HG03521 (cell line): ENCODE measurements around the gene CABP5.
"Not testable (repeated sequence)": the region's sequence is repeated elsewhere in the genome, so short reads cannot be mapped to it uniquely, and the experiment has no call there.

Experiments used
- ATAC-seq: cut with Tn5 transposase; IDR thresholded peaks from one replicate; pipeline ENCODE4 v1.9.1; 2021; ENCODE audit warnings: mild to moderate bottlenecking, moderate library complexity; ENCODE audit not compliant: unreplicated experiment

Gene CABP5

GRCh38 chr19:48043675-48044258 lies at the start of gene CABP5:
Gene CABP5 (minus strand): TSS chr19:48044079. CDS start chr19:48043922, 157 bp downstream.
- no peak for ATAC-seq

DNA sequence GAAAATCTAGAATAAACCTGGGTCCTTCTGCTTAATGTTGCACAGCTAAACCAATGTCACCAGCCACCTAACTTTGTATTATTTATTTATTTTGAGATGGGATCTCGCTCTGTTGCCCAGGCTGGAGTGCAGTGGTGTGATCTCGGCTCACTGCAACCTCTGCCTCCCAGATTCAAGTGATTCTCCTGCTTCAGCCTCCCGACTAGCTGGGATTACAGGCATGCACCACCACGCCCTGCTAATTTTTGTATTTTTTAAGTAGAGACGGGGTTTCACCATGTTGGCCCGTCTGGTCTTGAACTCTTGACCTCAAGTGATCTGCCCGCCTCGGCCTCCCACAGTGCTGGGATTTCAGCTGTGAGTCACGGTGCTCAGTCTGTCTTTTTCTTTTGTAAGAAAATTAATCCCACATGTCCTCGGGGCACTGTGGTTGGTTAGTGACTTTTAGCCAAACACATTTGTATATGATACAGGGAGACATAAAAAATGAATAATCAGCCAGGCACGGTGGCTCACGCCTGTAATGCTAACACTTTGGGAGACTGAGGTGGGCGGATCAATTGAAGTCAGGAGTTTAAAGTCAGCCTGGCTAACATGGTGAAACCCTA lies 47.3 kb upstream of the CABP5 start:
- ATAC-seq, result not testable (repeated sequence)

DNA sequence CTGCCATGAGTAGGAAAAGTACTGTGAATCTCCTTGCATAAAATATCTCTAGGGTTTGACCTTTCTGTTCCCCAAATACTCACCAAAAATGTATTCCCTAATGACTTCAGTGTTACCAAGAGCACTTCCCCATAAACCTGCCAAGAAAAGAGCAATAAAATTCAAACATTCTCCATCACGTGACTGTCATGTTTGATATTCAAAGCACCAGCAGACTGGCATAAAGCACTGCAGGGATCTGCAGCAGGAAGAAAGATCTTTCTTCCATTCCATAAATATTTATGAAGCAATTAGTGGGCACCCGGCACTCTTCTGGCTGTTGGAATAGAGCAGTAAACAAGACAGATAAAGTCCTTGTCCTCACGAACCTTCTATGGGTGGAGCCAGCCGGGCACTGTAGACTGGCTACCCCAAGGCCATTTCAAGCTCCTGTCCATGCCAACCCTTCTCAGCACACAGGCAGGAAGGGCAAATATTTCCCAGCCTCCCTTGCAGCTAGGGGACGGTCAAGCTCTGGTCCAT lies 46.5 kb upstream of the CABP5 start:
- ATAC-seq, result no peak

GRCh38 chr19:48088991-48089390 lies 45.1 kb upstream of the CABP5 start:
- not testable (repeated sequence) for ATAC-seq

DNA sequence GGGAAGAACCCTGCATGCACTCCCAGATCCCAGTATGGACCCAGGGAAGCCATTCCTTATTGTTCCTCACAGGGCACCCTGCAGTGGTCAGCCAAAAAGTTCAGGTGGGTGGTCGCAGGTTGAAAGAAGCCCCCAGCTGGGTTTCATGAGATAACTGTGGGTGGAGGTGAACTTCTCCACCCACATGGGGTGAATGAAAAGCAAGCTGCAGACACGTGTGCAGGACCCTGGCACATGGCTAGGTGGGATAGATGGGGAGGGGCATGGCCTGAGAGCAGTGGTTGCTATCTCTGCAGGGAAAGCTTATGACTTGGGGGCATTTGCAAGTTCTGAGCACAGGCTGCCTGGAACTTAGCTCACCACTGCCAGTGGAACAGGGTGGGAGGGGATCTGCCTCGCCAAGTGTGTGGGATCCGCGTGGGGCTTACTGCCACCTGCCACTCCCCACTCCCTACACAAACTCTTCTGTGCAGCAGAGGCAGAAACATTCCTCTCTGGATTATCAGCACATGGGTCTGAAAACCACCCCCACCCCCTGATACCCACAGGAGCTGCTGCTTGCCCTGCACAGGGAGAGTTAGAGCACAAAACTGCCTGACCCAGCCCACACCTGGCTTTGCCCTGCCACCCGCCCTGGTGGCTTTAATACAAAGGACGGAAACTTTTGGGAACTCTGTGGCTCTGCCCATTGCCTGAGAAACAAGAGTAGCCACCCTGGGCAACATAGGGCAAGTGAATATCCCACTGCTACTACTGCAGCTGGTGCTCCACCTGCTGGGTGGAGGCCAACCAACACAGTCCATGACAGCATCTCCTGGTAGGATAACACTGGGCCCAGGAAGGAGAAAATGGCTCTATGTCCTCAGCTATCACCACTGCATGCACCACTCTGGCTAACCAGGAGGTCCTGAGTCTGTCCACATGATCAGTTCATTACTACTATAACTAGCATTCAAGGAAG lies 42.3 kb upstream of the CABP5 start:
- no peak for ATAC-seq

DNA sequence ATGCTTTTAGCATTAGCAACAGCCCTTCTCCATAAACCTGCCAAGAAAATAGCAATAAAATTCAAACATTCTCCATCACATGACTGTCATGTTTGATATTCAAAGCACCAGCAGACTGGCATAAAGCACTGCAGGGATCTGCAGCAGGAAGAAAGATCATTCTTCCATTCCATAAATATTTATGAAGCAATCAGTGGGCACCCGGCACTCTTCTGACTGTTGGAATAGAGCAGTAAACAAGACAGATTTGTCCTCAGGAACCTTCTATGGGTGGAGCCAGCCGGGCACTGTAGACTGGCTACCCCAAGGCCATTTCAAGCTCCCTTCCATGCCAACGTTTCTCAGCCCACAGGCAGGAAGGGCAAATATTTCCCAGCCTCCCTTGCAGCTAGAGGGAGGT lies 41.2 kb upstream of the CABP5 start:
- no peak for ATAC-seq

GRCh38 chr19:48081106-48081505 lies 37.2 kb upstream of the CABP5 start:
- ATAC-seq, result no peak

DNA sequence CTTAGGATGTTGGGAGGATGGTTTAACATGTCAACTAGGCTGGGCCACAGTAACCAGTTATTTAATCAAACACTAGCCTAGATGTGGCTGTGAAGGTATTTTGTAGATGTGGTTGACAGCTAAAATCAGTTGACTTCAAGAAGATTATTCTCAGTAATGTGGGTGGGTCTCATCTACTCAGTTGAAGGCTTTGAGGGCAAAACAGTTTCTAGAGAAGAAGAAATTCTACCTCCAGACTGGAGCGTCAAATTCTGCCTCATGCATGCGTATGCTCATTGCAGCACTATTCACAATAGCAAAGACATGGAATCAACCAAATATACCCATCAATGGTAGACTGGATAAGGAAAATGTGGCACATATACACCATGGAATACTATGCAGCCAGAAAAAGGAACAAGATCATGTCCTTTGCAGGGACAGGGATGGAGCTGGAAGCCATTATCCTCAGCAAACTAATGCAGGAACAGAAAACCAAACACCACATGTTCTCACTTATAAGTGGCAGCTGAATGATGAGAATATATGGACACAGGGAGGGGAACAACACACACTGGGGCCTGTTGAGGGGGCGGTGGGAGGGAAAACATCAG lies 26.4 kb upstream of the CABP5 start:
- ATAC-seq, result not testable (repeated sequence)

- ATAC-seq, result no peak
Observed at GRCh38 chr19:48069435-48069834, 25.6 kb upstream of the CABP5 start.

DNA sequence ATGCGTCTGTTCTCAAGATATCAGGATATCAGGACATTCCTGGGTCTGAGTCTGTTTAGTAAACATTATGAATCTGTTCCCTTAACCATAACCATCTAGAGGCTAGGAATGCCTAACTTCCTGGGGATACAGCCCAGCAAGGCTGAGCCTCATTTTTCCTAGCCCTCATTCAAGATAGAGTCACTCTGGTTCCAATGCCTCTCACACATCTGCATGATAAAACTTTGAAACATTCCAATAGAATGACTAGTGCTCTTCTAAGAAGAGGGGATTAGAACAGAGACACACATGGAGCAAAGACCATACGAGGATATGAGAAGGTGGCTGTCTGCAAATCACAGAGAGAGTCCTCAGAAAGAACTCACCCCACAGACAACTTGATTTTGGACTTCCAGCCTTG lies 20.6 kb upstream of the CABP5 start:
- no peak for ATAC-seq

DNA sequence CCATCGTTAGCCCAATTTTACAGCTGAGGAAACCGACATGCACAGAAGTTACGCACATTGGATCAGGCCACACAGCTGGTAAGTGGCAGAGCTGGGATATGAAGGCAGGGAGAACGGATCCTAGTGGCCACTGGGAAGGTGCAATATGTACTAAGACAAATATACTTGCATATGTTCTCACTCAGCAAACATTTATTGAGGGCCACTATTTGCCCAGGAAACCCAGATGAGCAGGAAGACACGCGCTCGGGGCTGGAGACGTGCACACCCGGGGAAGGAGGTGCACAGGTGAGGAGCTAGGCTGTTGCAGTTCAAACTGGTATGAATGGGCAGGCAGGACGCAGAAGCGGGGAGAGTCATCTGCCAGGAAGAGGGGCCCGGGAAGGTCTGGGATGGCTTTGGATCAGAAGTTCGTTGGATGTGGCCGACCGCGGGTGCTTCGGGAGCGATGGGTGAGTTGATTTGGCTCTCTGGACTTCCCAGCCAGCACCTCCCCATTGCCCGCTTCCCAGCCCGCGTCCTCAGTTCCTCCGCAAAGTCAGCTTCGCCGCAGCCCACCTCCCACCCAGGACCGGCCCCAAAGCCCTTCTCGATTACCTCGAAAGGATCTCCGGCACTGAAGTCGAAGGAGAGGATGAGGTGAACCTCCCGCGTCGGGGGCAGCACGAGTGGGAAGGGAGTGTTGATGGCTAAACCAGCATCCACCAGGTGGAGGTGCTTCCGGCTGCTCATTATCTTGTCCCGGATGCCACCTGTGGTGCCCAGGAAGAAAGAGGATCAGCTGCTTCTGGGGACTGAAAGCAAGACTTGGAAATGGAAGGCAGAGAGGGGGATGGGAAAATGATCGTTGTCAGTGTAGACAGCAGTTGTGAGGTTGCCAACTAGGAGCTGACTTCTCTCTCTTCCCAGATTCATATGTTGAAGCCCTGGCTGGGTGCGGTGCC lies 17.8 kb upstream of the CABP5 start:
- ATAC-seq, result no peak

DNA sequence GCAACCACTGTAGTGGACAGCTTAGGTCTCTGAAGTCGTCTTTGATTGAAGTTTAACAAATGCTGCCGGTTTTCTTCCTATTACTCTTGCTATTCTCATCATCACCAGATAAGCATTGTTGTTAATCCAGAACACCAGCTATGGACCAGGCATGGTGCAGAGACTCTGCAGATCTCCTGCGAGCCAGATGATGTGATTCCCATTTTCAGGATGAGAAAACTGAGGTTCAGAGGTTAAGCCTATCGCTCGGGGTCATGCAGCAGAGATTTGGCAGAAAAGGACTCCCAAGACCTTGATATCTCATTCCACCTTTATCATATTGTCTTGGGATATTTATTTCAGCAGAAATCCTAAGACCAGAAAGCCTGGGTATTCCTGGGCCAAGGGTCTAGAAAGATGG lies 16.5 kb upstream of the CABP5 start:
- ATAC-seq, result no peak

DNA sequence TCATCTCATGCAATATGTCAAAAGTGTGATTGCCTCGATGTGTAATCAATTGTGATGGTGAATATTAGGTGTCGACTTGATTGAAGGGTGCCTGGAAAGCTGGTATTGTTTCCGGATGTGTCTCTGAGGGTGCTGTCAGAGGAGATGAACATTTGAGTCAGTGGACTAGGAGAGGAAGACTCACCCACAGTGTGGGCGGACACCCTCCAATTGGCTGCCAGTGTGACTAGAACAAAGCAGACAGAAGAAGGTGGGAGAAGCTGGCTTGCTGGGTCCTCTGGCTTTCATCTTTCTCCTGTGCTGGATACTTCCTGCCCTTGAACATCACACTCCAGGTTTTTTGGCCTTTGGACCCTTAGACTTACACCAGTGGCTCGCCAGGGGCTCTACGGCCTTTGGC lies 15.5 kb upstream of the CABP5 start:
- no peak for ATAC-seq

DNA sequence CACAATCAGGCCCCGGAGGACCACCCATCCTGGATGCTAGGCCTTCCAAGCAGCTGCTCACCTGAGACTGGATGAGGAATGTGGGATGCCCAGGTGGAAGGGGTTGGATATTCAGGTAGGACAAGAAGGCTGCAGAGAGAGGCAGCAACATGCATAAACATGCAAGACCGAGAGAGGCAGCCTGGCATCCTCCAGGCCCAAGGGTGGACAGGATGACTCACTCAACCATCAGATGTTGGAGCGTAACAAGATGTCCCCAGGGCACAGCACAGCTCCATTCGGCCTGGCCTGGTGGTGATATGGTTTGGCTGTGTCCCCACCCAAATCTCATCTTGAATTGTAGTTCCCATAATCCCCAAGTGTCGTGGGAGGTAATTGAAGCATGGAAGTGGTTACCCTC lies 10.0 kb upstream of the CABP5 start:
- no peak for ATAC-seq

- ATAC-seq, result no peak
Observed at GRCh38 chr19:48053076-48053475, 9.2 kb upstream of the CABP5 start.

GRCh38 chr19:48051335-48052033 lies 7.6 kb upstream of the CABP5 start:
- ATAC-seq, result no peak

DNA sequence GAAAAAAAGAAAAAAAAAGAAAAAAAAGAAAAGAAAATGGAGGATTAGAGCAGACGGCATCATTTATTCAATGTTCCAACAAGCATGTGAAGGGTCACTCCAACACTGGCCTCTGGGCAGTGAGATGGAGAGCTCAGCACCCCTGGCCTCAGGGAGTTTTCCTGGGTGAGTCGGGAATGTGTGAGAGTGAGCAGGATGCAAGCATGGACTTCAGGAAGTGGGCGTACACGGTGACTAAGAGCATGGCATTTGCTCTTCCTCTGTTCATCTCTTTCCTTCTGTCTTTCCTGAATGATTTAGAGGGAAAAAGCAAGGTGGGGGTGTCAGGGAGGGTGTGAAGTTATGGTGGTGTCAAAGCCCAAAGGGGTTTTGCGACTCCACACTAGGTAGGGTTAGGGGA lies 682 bp upstream of the CABP5 start:
- ATAC-seq, result no peak

DNA sequence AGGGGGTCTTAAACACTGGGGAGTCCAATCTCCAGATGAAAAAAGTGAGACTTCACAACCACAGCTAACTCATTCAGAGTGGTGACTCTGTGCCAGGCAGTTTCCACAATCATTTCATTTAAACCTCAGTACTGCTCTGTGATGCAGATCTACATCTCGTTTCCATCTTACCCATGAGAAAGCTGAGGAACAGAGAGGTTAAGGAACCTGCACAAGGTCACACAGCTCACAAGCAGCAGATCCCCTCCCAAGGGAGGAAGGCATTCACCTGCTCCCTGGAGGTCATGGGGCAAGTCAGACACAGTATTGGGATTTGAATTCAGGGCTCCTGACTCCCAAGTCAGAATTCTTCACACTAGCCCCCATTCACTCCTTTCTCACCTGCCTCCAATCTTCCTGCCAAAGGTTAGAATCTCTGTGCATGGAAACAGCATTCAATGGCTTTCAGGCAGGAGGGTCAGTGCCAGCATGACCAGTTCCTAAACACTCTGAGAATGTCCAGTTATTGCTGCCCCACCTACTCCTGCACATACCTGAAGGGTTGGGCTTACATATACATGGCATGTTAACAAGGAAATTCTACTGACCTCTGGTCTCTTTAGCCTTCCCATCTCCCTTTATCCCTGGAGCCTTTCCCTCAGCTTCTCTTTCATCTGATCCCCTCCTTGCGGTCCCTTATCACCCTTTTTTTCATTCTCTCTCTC lies 1.9 kb downstream of the CABP5 start:
- no peak for ATAC-seq

GRCh38 chr19:48036765-48037164 lies 7.1 kb downstream of the CABP5 start:
- no peak for ATAC-seq
